ENCODE data around the gene ASXL2.

The ASXL2 gene

DNA sequence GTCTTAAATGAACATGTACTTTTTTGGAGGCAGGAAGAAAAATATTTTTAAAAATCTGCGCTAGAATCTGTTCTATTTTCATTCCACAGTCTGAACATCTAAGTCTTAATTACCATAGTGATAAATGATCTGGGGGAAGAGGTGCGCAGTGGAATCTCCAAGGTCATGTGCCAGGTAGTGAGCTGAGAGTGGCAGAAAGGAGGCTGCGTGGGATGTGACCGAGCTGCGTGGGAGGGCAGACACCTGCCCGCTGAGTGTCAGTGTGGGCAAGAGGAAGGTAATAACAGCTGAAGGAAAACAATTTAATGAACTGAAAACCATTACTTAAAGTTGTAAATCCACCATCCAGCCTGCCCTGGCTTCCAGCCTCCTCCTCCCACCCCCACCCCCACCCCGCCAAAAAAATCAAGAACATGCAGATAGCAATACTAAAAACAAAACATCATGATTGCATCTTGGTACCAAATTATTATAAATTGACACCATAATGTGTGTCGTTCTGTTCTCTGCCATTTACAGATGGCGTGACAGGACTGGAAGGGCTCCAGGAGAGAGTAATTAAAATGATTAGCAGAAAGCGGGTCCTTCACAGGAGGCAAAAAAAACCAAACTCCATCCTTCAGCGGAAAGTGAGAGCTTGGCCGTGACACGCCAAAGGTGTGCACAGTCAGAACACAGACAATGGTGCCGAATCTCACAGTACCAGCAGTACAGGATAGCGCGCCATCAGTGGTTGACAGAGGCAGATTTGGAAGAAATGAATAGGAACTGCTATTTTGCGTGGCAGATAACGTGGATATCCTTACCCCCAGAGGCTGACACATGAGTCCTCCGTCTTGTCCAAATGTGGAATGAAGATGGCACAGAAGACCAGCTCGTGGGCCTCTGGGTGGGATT, 193.5 kb downstream of the ASXL2 start:
- DNase-seq = no peak

All from NCI-H1436 (cell line).